HG03520 (cell line): ENCODE results near the gene KAZN.

ENCODE experiments used
- ATAC-seq: cut with Tn5 transposase; IDR thresholded peaks from one replicate; pipeline ENCODE4 v1.9.1; 2021; ENCODE audit warnings: mild to moderate bottlenecking, moderate library complexity; ENCODE audit not compliant: unreplicated experiment

The KAZN gene

DNA sequence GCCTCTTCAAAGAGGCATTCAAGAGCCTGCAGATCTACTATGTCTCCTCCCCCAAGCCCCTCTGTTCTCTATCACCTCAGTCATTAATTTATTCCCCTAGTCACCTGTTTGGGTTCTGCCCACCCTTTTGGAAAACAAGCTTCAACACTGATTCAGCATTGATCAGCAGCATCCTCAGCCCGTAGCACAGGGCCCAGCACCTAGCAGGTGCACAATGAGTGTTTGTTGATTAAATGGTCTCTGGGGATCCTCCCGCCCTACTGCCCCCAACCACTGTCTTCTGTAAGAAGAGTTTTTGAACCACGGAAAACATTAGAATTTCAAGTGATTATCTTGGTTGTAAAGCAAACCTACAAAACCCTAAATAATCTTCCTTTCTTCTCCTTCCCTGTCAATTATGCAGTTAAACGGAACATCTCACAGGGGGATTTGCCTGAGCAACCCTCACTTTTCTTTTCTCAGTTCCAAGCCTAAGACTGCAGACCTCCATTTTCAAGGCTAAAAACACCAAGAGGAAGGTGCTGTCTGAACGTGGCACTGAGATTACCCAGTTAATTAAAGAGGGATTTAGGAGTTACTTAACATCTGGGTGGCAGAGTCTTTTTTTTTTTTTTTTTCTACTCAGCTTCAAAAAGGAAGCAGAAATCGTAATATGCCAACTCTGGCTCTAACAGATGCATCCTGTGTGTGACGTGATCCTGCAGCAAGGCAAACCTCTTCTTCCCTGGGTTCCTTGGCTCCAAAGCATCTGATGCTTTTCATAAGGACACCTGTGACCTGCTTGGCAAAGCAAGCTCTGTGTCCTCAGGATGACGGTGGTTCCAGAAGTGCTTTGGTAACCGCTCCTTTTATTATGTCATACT lies 163.0 kb downstream of the KAZN start:
- no peak for ATAC-seq

DNA sequence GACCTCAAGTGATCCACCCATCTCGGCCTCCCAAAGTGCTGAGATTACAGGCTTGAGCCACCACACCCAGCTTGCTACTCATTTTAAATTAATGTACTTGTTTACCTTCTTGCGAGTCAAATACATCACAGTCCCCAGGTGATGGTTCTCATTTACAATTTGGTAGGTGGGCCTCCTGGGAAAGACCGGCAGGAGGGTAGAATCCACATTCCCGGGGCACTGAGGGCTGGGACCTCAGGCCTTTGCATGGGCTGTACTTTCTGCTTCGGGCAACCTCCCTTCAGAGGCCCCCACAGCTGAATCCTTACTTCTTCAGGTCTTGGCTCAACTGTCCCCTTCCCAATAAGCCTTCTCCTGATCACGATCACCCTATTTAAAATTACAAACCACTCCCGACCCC lies 165.5 kb downstream of the KAZN start:
- ATAC-seq, result no peak

- no peak for ATAC-seq
These were observed 167.3 kb downstream of the KAZN start for GRCh38 chr1:14765773-14766172.

DNA sequence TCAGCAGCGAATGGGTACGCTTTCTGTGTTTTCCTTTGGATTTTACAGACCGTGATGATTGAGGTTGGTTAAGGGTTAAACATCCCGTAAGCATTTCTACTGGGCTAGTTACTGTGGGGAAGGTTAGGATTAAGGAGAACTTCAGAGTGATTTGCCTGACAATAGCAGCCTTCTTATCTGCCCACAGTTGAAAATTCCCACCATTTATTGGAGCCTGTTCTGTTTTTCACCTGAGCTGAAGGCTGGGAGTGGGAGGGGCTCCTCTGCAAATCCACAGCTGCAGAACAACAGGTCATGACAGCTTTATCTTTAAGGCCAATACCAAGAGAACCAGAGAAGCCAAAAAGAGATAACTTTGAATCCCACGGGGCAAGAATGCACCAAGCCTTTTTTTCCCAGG lies 168.6 kb downstream of the KAZN start:
- no peak for ATAC-seq

DNA sequence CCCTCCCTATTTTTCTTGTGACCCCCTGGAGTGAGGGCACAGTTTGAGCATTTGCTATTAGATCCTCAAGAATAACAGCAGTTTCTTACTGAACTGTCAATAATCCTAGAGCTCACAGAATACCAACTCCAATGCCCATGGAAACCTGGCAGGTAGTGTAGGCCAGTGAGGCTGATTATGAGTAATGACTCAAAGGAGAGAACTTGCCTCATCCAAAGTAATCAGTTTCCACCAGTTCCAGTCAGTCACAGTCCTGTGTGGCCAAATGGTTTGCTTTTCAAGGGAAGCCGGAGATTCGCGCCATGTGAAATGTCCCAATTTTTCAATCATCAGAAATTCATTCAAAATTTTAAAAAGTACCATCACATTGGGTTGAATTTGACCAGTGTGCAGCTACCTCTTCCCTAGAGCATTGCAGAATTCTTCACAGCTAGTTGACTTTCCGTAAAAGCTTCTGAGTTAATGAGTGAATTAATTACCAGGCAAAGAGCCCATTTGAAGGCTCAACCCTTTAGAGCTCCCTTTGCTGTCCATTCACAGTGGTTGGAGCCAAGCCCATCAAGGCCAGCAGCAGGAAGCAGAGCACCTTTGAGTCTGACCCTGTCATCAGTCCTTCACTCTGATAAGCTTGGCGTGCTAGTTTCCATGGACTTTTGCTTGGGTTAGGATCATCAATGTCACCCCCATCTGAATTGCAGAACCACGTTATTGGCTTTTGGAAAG lies 170.3 kb downstream of the KAZN start:
- no peak for ATAC-seq

DNA sequence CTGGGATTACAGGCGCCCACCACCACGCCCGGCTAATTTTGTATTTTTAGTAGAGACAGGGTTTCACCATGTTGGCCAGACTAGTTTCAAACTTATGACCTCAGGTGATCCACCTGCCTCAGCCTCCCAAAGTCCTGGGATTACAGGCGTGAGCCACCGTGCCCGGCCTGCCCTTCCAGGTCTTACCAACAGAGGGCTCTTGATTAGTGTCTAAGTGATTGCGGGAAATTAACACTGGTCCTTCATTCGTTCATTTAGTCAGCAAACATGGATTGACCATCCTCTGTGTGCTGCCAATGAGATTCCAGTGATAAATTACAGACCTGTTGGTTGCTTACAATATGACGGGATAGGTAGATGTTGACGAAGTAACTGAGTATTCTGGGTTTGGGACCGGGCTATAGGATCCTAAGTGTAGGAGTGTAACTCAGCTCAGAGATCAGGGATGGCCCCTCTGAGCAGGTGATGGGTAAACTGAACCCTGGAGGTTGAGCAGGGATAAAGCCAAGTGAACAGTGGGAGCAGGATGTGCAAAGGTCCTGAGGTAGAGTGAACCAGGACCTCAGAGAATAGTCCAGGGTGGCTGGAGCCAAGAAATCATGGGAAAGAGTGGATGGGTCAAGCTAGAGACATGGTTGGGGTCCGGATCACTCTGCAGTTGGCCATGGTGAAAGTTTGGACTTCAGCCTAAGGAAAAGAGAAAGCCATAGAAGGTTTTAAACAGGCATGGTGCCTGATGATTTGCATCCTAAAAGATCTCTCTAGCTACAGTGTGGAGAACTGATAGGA lies 171.2 kb downstream of the KAZN start:
- ATAC-seq, result no peak

GRCh38 chr1:14773396-14774025 lies 175.0 kb downstream of the KAZN start:
- no peak for ATAC-seq

- no peak for ATAC-seq
These were observed 175.7 kb downstream of the KAZN start for GRCh38 chr1:14774225-14774624.

- no peak for ATAC-seq
These were observed 176.5 kb downstream of the KAZN start for GRCh38 chr1:14774988-14775387.

DNA sequence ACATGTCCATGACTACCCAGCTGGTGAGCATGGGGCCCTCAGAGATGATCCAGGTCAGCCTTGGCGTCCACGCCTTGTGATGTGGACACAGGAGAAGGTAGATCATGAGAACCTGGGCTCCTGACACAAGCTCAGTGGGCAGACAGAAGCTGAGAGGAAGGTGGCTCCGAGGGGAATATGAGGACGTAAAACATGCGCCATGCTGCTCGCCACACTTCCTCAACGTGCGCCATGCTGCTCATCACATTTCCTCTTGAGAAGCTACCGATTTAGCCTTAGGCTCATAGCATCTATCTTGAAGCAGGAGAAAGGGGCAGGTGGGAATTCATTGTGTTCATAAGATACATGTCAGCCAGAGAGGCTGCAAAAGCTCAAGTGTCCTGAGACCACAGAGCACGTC lies 176.9 kb downstream of the KAZN start:
- ATAC-seq, result no peak

DNA sequence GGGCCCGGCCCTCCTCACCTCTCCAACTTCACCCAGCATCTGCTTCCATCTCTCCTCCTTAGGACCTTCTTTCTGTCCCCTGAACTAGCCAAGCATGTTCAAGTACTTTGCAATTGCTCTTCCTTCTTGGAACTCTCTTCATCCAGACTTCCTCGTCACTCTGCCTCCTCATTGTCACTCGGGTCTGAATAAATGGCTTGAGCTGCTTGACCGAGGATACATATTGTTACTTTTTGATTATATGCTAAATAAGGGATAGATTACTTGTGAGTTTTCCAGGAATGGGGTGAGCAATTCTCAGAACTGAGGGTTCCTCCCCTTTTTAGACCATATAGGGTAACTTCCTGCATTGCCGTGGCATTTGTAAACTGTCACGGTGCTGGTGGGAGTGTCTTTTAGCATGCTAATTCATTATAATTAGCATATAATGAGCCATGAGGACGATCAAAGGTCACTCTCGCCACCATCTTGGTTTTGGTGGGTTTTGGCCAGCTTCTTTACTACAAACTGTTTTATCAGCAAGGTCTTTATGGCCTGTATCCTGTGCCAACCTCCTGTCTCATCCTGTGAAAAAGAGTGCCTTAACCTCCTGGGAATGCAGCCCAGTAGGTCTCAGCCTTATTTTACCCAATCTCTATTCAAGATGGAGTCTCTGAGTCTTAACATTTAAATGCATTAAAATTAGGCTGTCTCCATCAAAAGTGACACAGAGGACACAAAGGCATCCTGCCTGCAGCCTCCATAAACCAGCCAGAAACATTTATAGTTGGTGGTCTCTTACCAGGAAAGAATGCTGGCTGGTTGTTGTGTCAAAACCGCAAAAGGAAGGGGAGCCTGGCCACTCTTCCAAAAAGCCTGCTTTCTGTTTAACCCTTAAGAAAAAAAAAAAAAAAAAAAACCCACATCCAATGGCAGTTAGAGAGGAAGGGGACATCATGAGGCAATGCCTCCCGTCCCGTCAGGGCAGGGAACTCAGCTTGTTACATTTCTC lies 179.3 kb downstream of the KAZN start:
- ATAC-seq, result no peak

GRCh38 chr1:14778541-14778897 lies 180.0 kb downstream of the KAZN start:
- ATAC-seq, result no peak

GRCh38 chr1:14778898-14779865 lies 180.7 kb downstream of the KAZN start:
- ATAC-seq, result no peak

- no peak for ATAC-seq
These were observed 181.8 kb downstream of the KAZN start for GRCh38 chr1:14780271-14780670.

GRCh38 chr1:14781811-14782210 lies 183.3 kb downstream of the KAZN start:
- no peak for ATAC-seq

- no peak for ATAC-seq
These were observed 184.5 kb downstream of the KAZN start for GRCh38 chr1:14782741-14783591.

DNA sequence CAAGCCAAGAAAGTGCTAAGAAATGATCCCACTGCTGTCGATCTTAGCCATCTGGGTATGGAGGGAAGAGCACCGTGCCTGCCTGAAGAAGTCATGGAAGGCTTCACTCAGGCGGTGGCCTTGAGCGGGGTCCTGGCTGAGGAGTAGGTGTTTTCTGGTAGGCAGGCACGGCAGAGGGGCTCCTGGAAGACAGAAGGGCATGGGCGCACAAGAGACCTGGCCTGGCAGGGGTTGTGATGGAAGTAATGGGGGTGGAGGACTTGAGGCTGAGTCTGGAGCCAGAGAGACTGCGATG lies 185.1 kb downstream of the KAZN start:
- no peak for ATAC-seq
